HEK293 (cell line): ENCODE data around the gene SHC4.

Experiments
- GFI1B ChIP-seq: fragments of 450-650 bp; formaldehyde crosslinking; IDR thresholded peaks from 2 replicates; pipeline ENCODE4 v1.5.1; 2016; ENCODE audit warnings: missing biosample characterization, missing genetic modification characterization
- HIC1 ChIP-seq: fragments of 450-650 bp; formaldehyde crosslinking; IDR thresholded peaks from 2 replicates; pipeline ENCODE4 v1.5.1; 2016; ENCODE audit warnings: missing biosample characterization, missing genetic modification characterization
- IKZF3 ChIP-seq: fragments of 450-650 bp; IDR thresholded peaks from 2 replicates; pipeline ENCODE4 v1.5.0; 2018; ENCODE audit warnings: missing biosample characterization, mild to moderate bottlenecking, missing genetic modification characterization, moderate library complexity
- REPIN1 ChIP-seq: fragments of 450-650 bp; formaldehyde crosslinking; IDR thresholded peaks from 2 replicates; pipeline ENCODE4 v1.5.1; 2017; ENCODE audit warnings: missing biosample characterization, missing genetic modification characterization, low read depth
- TCF7L2 ChIP-seq: IDR thresholded peaks from 2 replicates; pipeline ENCODE4 v1.6.1; 2011; ENCODE audit warnings: low read depth, mild to moderate bottlenecking, inconsistent platforms, low read length, moderate library complexity, borderline replicate concordance
- TRIM28 ChIP-seq: IDR thresholded peaks from 2 replicates; pipeline ENCODE4 v1.6.1; 2011; ENCODE audit warnings: low read length, control low read depth, borderline replicate concordance
- TSHZ1 ChIP-seq: fragments of 450-650 bp; formaldehyde crosslinking; IDR thresholded peaks from 2 replicates; pipeline ENCODE4 v1.5.1; 2016; ENCODE audit warnings: missing biosample characterization, missing genetic modification characterization, borderline replicate concordance
- ZBTB1 ChIP-seq: fragments of 450-650 bp; formaldehyde crosslinking; IDR thresholded peaks from 2 replicates; pipeline ENCODE4 v1.5.1; 2016; ENCODE audit warnings: missing biosample characterization, missing genetic modification characterization
- ZBTB20 ChIP-seq: fragments of 450-650 bp; formaldehyde crosslinking; IDR thresholded peaks from 2 replicates; pipeline ENCODE4 v1.5.1; 2016; ENCODE audit warnings: missing biosample characterization, missing genetic modification characterization
- ZBTB8A ChIP-seq: fragments of 450-650 bp; formaldehyde crosslinking; IDR thresholded peaks from 2 replicates; pipeline ENCODE4 v1.5.1; 2016; ENCODE audit warnings: missing biosample characterization, missing genetic modification characterization
- ZNF112 ChIP-seq: fragments of 450-650 bp; formaldehyde crosslinking; IDR thresholded peaks from 2 replicates; pipeline ENCODE4 v1.5.0; 2017; ENCODE audit warnings: missing biosample characterization, missing genetic modification characterization
- ZNF140 ChIP-seq: fragments of 450-650 bp; formaldehyde crosslinking; IDR thresholded peaks from 2 replicates; pipeline ENCODE4 v1.5.1; 2016; ENCODE audit warnings: missing biosample characterization, missing genetic modification characterization
- ZNF146 ChIP-seq: fragments of 450-650 bp; formaldehyde crosslinking; IDR thresholded peaks from 2 replicates; pipeline ENCODE4 v1.5.1; 2016; ENCODE audit warnings: missing biosample characterization, missing genetic modification characterization
- ZNF18 ChIP-seq: fragments of 450-650 bp; formaldehyde crosslinking; IDR thresholded peaks from 2 replicates; pipeline ENCODE4 v1.5.1; 2016; ENCODE audit warnings: missing biosample characterization, missing genetic modification characterization
- ZNF23 ChIP-seq: fragments of 450-650 bp; formaldehyde crosslinking; IDR thresholded peaks from 2 replicates; pipeline ENCODE4 v1.5.1; 2016; ENCODE audit warnings: missing biosample characterization, missing genetic modification characterization, borderline replicate concordance
- ZNF239 ChIP-seq: fragments of 450-650 bp; formaldehyde crosslinking; IDR thresholded peaks from 2 replicates; pipeline ENCODE4 v1.5.1; 2016; ENCODE audit warnings: missing biosample characterization, missing genetic modification characterization
- ZNF302 ChIP-seq: fragments of 450-650 bp; formaldehyde crosslinking; IDR thresholded peaks from 2 replicates; pipeline ENCODE4 v1.5.1; 2016; ENCODE audit warnings: missing biosample characterization, missing genetic modification characterization, low read depth
- ZNF324 ChIP-seq: fragments of 450-650 bp; formaldehyde crosslinking; IDR thresholded peaks from 2 replicates; pipeline ENCODE4 v1.5.1; 2016; ENCODE audit warnings: missing biosample characterization, missing genetic modification characterization
- ZNF37A ChIP-seq: fragments of 450-650 bp; IDR thresholded peaks from 2 replicates; pipeline ENCODE4 v1.5.1; 2018; ENCODE audit warnings: missing biosample characterization, missing genetic modification characterization
- ZNF488 ChIP-seq: fragments of 450-650 bp; formaldehyde crosslinking; IDR thresholded peaks from 2 replicates; pipeline ENCODE4 v1.5.1; 2016; ENCODE audit warnings: missing biosample characterization, missing genetic modification characterization
- ZNF521 ChIP-seq: fragments of 450-650 bp; formaldehyde crosslinking; IDR thresholded peaks from 2 replicates; pipeline ENCODE4 v1.5.1; 2017; ENCODE audit warnings: missing biosample characterization, mild to moderate bottlenecking, missing genetic modification characterization
- ZNF529 ChIP-seq: fragments of 450-650 bp; formaldehyde crosslinking; IDR thresholded peaks from 2 replicates; pipeline ENCODE4 v1.5.1; 2017; ENCODE audit warnings: missing genetic modification characterization, missing biosample characterization; ENCODE audit not compliant: insufficient replicate concordance
- ZNF530 ChIP-seq: fragments of 450-650 bp; formaldehyde crosslinking; IDR thresholded peaks from 2 replicates; pipeline ENCODE4 v1.5.1; 2016; ENCODE audit warnings: low read depth, missing biosample characterization, missing genetic modification characterization
- ZNF555 ChIP-seq: fragments of 450-650 bp; formaldehyde crosslinking; conservative IDR thresholded peaks from 2 replicates; pipeline ENCODE4 v1.5.1; 2017; ENCODE audit warnings: missing biosample characterization, mild to moderate bottlenecking, missing genetic modification characterization, inconsistent platforms
- ZNF621 ChIP-seq: fragments of 450-650 bp; formaldehyde crosslinking; IDR thresholded peaks from 2 replicates; pipeline ENCODE4 v1.5.1; 2017; ENCODE audit warnings: missing biosample characterization, missing genetic modification characterization
- ZNF654 ChIP-seq: fragments of 450-650 bp; formaldehyde crosslinking; IDR thresholded peaks from 2 replicates; pipeline ENCODE4 v1.5.1; 2016; ENCODE audit warnings: low read depth, missing biosample characterization, missing genetic modification characterization
- ZNF658 ChIP-seq: fragments of 450-650 bp; formaldehyde crosslinking; IDR thresholded peaks from 2 replicates; pipeline ENCODE4; 2016; ENCODE audit warnings: missing biosample characterization, missing genetic modification characterization
- ZNF664 ChIP-seq: fragments of 450-650 bp; formaldehyde crosslinking; IDR thresholded peaks from 2 replicates; pipeline ENCODE4 v1.5.1; 2016; ENCODE audit warnings: missing biosample characterization, missing genetic modification characterization
- ZNF677 ChIP-seq: fragments of 450-650 bp; IDR thresholded peaks from 2 replicates; pipeline ENCODE4 v1.5.0; 2018; ENCODE audit warnings: missing biosample characterization, mild to moderate bottlenecking, missing genetic modification characterization, moderate library complexity
- ZNF692 ChIP-seq: fragments of 450-650 bp; formaldehyde crosslinking; IDR thresholded peaks from 2 replicates; pipeline ENCODE4 v1.5.1; 2016; ENCODE audit warnings: missing biosample characterization, missing genetic modification characterization
- ZNF76 ChIP-seq: fragments of 450-650 bp; formaldehyde crosslinking; IDR thresholded peaks from 2 replicates; pipeline ENCODE4; 2016; ENCODE audit warnings: low read depth, missing biosample characterization, missing genetic modification characterization, borderline replicate concordance

SHC4 gene

GRCh38 chr15:48880070-48880634, 83.6 kb downstream of the SHC4 start (continued):
- TF ChIP-seq ZNF112 (tag by site-specific recombination): no peak
- no peak for TF ChIP-seq ZBTB20 (tag by site-specific recombination)
- no peak for TF ChIP-seq ZNF18 (tag by site-specific recombination)
- no peak for TF ChIP-seq ZNF76 (tag by site-specific recombination)
- no peak for TF ChIP-seq ZNF521 (tag by site-specific recombination)
- no peak for TF ChIP-seq ZNF488 (tag by site-specific recombination)
- no peak for TF ChIP-seq ZNF529 (tag by site-specific recombination)
- no peak for TF ChIP-seq ZNF621
- no peak for TF ChIP-seq ZNF692 (tag by site-specific recombination)
- 0 out of 2 replicates have a peak, but pooled peaks have one; percentile 61 for TF ChIP-seq TRIM28
- no peak for TF ChIP-seq ZNF677 (tag by site-specific recombination)
- no peak; the same call in 1 of the 2 replicates for TF ChIP-seq TSHZ1 (tag by site-specific recombination)
- no peak for TF ChIP-seq ZNF654 (tag by site-specific recombination)
- no peak for TF ChIP-seq ZNF140 (tag by site-specific recombination)
- TF ChIP-seq GFI1B (tag by site-specific recombination): peak; percentile 83
- no peak for TF ChIP-seq ZNF658 (tag by site-specific recombination)
- no peak for TF ChIP-seq ZNF302 (tag by site-specific recombination)
- no peak for TF ChIP-seq ZNF37A (tag by site-specific recombination)
- no peak for TF ChIP-seq ZNF23
- no peak for TF ChIP-seq ZNF324 (tag by site-specific recombination)
- no peak for TF ChIP-seq ZNF530 (tag by site-specific recombination)
- no peak for TF ChIP-seq ZNF555 (tag by site-specific recombination)
- TF ChIP-seq TCF7L2: no peak
- no peak for TF ChIP-seq ZBTB1
- no peak for TF ChIP-seq ZNF239 (tag by site-specific recombination)
- peak; percentile 15; the same call in 1 of the 2 replicates for TF ChIP-seq ZNF664 (tag by site-specific recombination)
- TF ChIP-seq ZBTB8A (tag by site-specific recombination): no peak
- no peak for TF ChIP-seq HIC1 (tag by site-specific recombination)
- no peak for TF ChIP-seq REPIN1 (tag by site-specific recombination)
- peak; percentile 38; the same call in 1 of the 2 replicates for TF ChIP-seq IKZF3
- TF ChIP-seq ZNF146 (tag by site-specific recombination): no peak
